ENCODE results near the gene FRK. TPM values are rescaled to one million over a fixed set of nuclear protein-coding genes. Genes with fewer than 3 reads are reported as not detected.

The FRK gene
- total and polyA plus RNA-seq, 8 donors: 1.0 to 23.3 (median 6.2) TPM

GRCh38 chr6:116015983-116016382 is 44.7 kb downstream of the FRK start:
- Histone ChIP-seq H3K4me1 (peaks cover 36 to 78% (median 53%) of the 10 kb centered on the region in 4 donors), H3K27me3 (no peaks in the 10 kb centered on the region), H3K27ac (peak overlapping the region in 4 of 5 donors; percentile 66 to 74 (median 70)), H3K4me3 (no peak overlapping the region), H3K9me3 (no peaks in the 10 kb centered on the region), H3K36me3 (no peaks in the 10 kb centered on the region)
- peak in 1 of 2 donors; percentile 36 for DNase-seq
- TF ChIP-seq POLR2AphosphoS5 (IDR thresholded peaks at IDR 0.05) (no peak), EP300 (IDR thresholded peaks at IDR 0.05) (no peak), POLR2A (IDR thresholded peaks at IDR 0.05) (no peak)
- TF ChIP-seq, protein P1, sequence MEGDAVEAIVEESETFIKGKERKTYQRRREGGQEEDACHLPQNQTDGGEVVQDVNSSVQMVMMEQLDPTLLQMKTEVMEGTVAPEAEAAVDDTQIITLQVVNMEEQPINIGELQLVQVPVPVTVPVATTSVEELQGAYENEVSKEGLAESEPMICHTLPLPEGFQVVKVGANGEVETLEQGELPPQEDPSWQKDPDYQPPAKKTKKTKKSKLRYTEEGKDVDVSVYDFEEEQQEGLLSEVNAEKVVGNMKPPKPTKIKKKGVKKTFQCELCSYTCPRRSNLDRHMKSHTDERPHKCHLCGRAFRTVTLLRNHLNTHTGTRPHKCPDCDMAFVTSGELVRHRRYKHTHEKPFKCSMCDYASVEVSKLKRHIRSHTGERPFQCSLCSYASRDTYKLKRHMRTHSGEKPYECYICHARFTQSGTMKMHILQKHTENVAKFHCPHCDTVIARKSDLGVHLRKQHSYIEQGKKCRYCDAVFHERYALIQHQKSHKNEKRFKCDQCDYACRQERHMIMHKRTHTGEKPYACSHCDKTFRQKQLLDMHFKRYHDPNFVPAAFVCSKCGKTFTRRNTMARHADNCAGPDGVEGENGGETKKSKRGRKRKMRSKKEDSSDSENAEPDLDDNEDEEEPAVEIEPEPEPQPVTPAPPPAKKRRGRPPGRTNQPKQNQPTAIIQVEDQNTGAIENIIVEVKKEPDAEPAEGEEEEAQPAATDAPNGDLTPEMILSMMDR (IDR thresholded peaks at IDR 0.05): no peak
- intact Hi-C loops (cut with DNase I; ENCODE audit: low total_unique reads): no loop called here

DNA sequence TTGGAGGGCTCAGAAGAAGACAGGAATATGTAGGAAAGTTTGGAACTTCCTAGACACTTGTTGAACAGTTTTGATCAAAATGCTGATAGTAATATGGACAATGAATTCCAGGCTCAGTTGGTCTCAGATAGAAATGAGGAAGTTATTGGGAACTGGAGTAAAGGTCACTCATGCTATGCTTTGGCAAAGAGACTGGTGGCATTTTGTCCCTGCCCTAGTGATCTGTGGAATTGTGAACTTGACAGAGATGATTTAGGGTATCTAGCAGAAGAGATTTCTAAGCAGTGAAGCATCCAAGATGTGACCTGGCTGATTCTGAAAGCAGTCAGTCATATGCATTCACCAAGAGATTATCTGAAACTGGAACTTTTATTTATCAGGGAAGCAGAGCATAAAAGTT is 45.1 kb downstream of the FRK start:
- TF ChIP-seq POLR2A (IDR thresholded peaks at IDR 0.05): no peak
- no peak for TF ChIP-seq POLR2AphosphoS5 (IDR thresholded peaks at IDR 0.05)
- no peak for TF ChIP-seq EP300 (IDR thresholded peaks at IDR 0.05)
- TF ChIP-seq, protein P1 (IDR thresholded peaks at IDR 0.05): no peak
- peaks cover 36 to 80% (median 56%) of the 10 kb centered on the region in 4 donors for H3K4me1 ChIP-seq
- H3K4me3 ChIP-seq: no peak overlapping the region
- DNase-seq: no peak
- H3K27ac ChIP-seq: peak overlapping the region in 3 of 5 donors; percentile 69 to 74 (median 70)
- intact Hi-C loops (cut with DNase I; ENCODE audit: low total_unique reads): no loop called here
- no peaks in the 10 kb centered on the region for H3K27me3 ChIP-seq
- no peaks in the 10 kb centered on the region for H3K9me3 ChIP-seq
- no peaks in the 10 kb centered on the region for H3K36me3 ChIP-seq

GRCh38 chr6:116012951-116013350 is 47.7 kb downstream of the FRK start:
- peaks cover 32 to 76% (median 52%) of the 10 kb centered on the region in 4 donors for H3K4me1 ChIP-seq
- H3K36me3 ChIP-seq: no peaks in the 10 kb centered on the region
- H3K27ac ChIP-seq: peak overlapping the region in 2 of 5 donors; percentile 13 to 69
- no peaks in the 10 kb centered on the region for H3K27me3 ChIP-seq
- H3K9me3 ChIP-seq: no peaks in the 10 kb centered on the region
- intact Hi-C loops (cut with DNase I; ENCODE audit: low total_unique reads): loop anchor here (5.0 kb wide), 1 partner anchor 84 kb away; no protein-coding TSS in a partner anchor
- no peak for DNase-seq
- no peak overlapping the region for H3K4me3 ChIP-seq
- TF ChIP-seq, protein P1 (IDR thresholded peaks at IDR 0.05): no peak
- no peak for TF ChIP-seq EP300 (IDR thresholded peaks at IDR 0.05)
- no peak for TF ChIP-seq POLR2A (IDR thresholded peaks at IDR 0.05)
- no peak for TF ChIP-seq POLR2AphosphoS5 (IDR thresholded peaks at IDR 0.05)

- peak in 1 of 2 donors; percentile 32 for DNase-seq
- Histone ChIP-seq H3K36me3 (no peaks in the 10 kb centered on the region), H3K4me3 (no peak overlapping the region), H3K9me3 (no peaks in the 10 kb centered on the region), H3K27me3 (no peaks in the 10 kb centered on the region), H3K4me1 (peaks cover 32 to 72% (median 50%) of the 10 kb centered on the region in 4 donors), H3K27ac (peak overlapping the region in 2 of 5 donors; percentile 13 to 69)
- TF ChIP-seq POLR2A (IDR thresholded peaks at IDR 0.05) (no peak), POLR2AphosphoS5 (IDR thresholded peaks at IDR 0.05) (no peak), EP300 (IDR thresholded peaks at IDR 0.05) (no peak)
- TF ChIP-seq, protein P1 (IDR thresholded peaks at IDR 0.05): no peak
- WGBS, 5 donors: 11 to 47% (median 18%) methylated on average over 1 of the region's 1 CpG
- intact Hi-C loops (cut with DNase I; ENCODE audit: low total_unique reads): loop anchor here (5.0 kb wide), 1 partner anchor 85 kb away; no protein-coding TSS in a partner anchor
Observed at GRCh38 chr6:116012471-116012949, 48.2 kb downstream of the FRK start.

Measured in stomach (tissue), 9 donors.